Liver (tissue), 9 donors: ENCODE results near the gene GLRB. TPM values are rescaled to one million over a fixed set of nuclear protein-coding genes. Genes with fewer than 3 reads are reported as not detected.

Source experiments
- DNase-seq: peaks from one replicate; pipeline ENCODE4 v3.0.0-alpha.2; 2017; ENCODE audit warnings: low spot score
- H3K27ac ChIP-seq, 2 donors: one replicate each; pipeline ENCODE4 v1.7.0; 2013; ENCODE audit warnings: inconsistent platforms in 2 of 2, low read length in 2 of 2, control low read depth in 1 of 2, low read depth in 1 of 2, mild to moderate bottlenecking in 1 of 2
- H3K27me3 ChIP-seq, 4 donors: one replicate each; pipeline versions ENCODE4 v1.6.1 to v1.7.0; 2013; ENCODE audit warnings: low read length in 3 of 4, inconsistent platforms in 1 of 4, mild to moderate bottlenecking in 1 of 4, moderate library complexity in 1 of 4; ENCODE audit not compliant: control insufficient read depth in 4 of 4, insufficient read depth in 4 of 4
- H3K36me3 ChIP-seq, 4 donors: one replicate each; pipeline versions ENCODE4 v1.6.1 to v1.7.0; 2013; ENCODE audit warnings: low read length in 3 of 4, mild to moderate bottlenecking in 3 of 4, low read depth in 1 of 4, moderate library complexity in 1 of 4; ENCODE audit not compliant: control insufficient read depth in 4 of 4, insufficient read depth in 3 of 4
- H3K4me1 ChIP-seq, 4 donors: one replicate each; pipeline versions ENCODE4 v1.6.1 to v1.7.0; 2013; ENCODE audit warnings: low read length in 3 of 4, mild to moderate bottlenecking in 3 of 4, moderate library complexity in 1 of 4; ENCODE audit not compliant: control insufficient read depth in 4 of 4, insufficient read depth in 4 of 4
- H3K4me3 ChIP-seq, 3 donors: one replicate each; pipeline versions ENCODE4 v1.6.1 to v1.7.0; 2013; ENCODE audit warnings: low read length in 3 of 3, control low read depth in 1 of 3, low read depth in 1 of 3, mild to moderate bottlenecking in 1 of 3
- H3K9ac ChIP-seq, 2 donors: one replicate each; pipeline ENCODE4 v1.7.0; 2013; ENCODE audit warnings: low read length in 2 of 2, mild to moderate bottlenecking in 2 of 2, moderate library complexity in 2 of 2, control low read depth in 1 of 2, low read depth in 1 of 2
- H3K9me3 ChIP-seq, 4 donors: one replicate each; pipeline versions ENCODE4 v1.6.1 to v1.7.0; 2013; ENCODE audit warnings: low read length in 3 of 4; ENCODE audit not compliant: control insufficient read depth in 4 of 4
- ATF3 ChIP-seq: IDR thresholded peaks from 2 replicates; pipeline ENCODE4 v1.6.1; 2016; ENCODE audit warnings: antibody characterized with exemption
- CTCF ChIP-seq: fragments of 150-350 bp; IDR thresholded peaks from 2 replicates; pipeline ENCODE4 v1.5.1; 2017; ENCODE audit warnings: improper control_type of control experiment, low read depth, low read length; ENCODE audit not compliant: missing input control
- EGR1 ChIP-seq, 2 donors: IDR thresholded peaks; 2 replicates each; pipeline ENCODE4 v1.6.1; 2016 to 2018; ENCODE audit warnings: antibody characterized with exemption in 2 of 2, low read depth in 2 of 2
- FOXA1 ChIP-seq: IDR thresholded peaks from 2 replicates; pipeline ENCODE4 v1.6.1; 2016; ENCODE audit warnings: antibody characterized with exemption
- FOXA2 ChIP-seq: IDR thresholded peaks from 2 replicates; pipeline ENCODE4 v1.6.1; 2016; ENCODE audit warnings: antibody characterized with exemption
- GABPA ChIP-seq, 2 donors: IDR thresholded peaks in 1 of 2; conservative IDR thresholded peaks in 1 of 2; 2 replicates each; pipeline ENCODE4 v1.6.1; 2016; ENCODE audit warnings: antibody characterized with exemption in 2 of 2, mild to moderate bottlenecking in 1 of 2, moderate library complexity in 1 of 2
- HNF4G ChIP-seq: IDR thresholded peaks from 2 replicates; pipeline ENCODE4 v1.6.1; 2016; ENCODE audit warnings: antibody characterized with exemption
- JUND ChIP-seq, 2 donors: IDR thresholded peaks; 2 replicates each; pipeline ENCODE4 v1.6.1; 2016; ENCODE audit warnings: antibody characterized with exemption in 2 of 2
- MAX ChIP-seq: IDR thresholded peaks from 2 replicates; pipeline ENCODE4 v1.6.1; 2016; ENCODE audit warnings: antibody characterized with exemption
- NR2F2 ChIP-seq: IDR thresholded peaks from 2 replicates; pipeline ENCODE4 v1.6.1; 2016; ENCODE audit warnings: antibody characterized with exemption
- RAD21 ChIP-seq, 2 donors: IDR thresholded peaks; 2 replicates each; pipeline ENCODE4 v1.6.1; 2016; ENCODE audit warnings: antibody characterized with exemption in 2 of 2, mild to moderate bottlenecking in 2 of 2
- REST ChIP-seq: IDR thresholded peaks from 2 replicates; pipeline ENCODE4 v1.6.1; 2016; ENCODE audit warnings: antibody characterized with exemption, mild to moderate bottlenecking
- RXRA ChIP-seq, 2 donors: IDR thresholded peaks; 2 replicates each; pipeline ENCODE4 v1.6.1; 2017 to 2018; ENCODE audit warnings: antibody characterized with exemption in 2 of 2, mild to moderate bottlenecking in 1 of 2
- SP1 ChIP-seq: IDR thresholded peaks from 2 replicates; pipeline ENCODE4 v1.6.1; 2018; ENCODE audit warnings: antibody characterized with exemption, mild to moderate bottlenecking
- TAF1 ChIP-seq: conservative IDR thresholded peaks from 2 replicates; pipeline ENCODE4 v1.6.1; 2016; ENCODE audit warnings: antibody characterized with exemption, mild to moderate bottlenecking
- YY1 ChIP-seq: IDR thresholded peaks from 2 replicates; pipeline ENCODE4 v1.6.1; 2016; ENCODE audit warnings: antibody characterized with exemption, mild to moderate bottlenecking
- ZBTB33 ChIP-seq: IDR thresholded peaks from 2 replicates; pipeline ENCODE4 v1.6.1; 2016; ENCODE audit warnings: antibody characterized with exemption
- WGBS: extraction: QIAGEN DNeasy Blood & Tissue Kit; methylation state at CpG from one replicate; pipeline ENCODE4 v1.1.7; 2013; 5-methylcytosine and 5-hydroxymethylcytosine counted together
- polyA plus RNA-seq, 2 donors: library from polyadenylated mRNA; stranded (reverse) in 1 of 2; unstranded in 1 of 2; fragments of 200-250 nt in 1 of 2; fragments of >200 nt in 1 of 2; fragmentation: Nextera tagmentation in 1 of 2; extraction: Ambion mirVana in 1 of 2; gene quantifications; one replicate each; pipeline versions ENCODE4 v1.2.1 to v1.2.3, GENCODE V29; 2013 to 2015
- total RNA-seq, 2 donors: library from RNA; depleted of rRNA; stranded (reverse); fragments of >200 nt; gene quantifications; one replicate each; pipeline ENCODE4 v1.2.3, GENCODE V29; 2014
- donor health status: healthy.
- donor health status: healthy.
- donor health status: healthy.
- donor health status: healthy.
- donor health status: healthy.

GLRB gene
- total and polyA plus RNA-seq, 4 donors: 0.24 to 2.9 (median 0.72) TPM

- TF ChIP-seq JUND (IDR thresholded peaks at IDR 0.05): no peak
- TF ChIP-seq TAF1: no peak
- TF ChIP-seq NR2F2: no peak
- no peak for TF ChIP-seq HNF4G
Measured at GRCh38 chr4:157127571-157127970, 51.6 kb downstream of the GLRB start.

GRCh38 chr4:157128395-157128794 is 52.4 kb downstream of the GLRB start:
- Histone ChIP-seq H3K9ac (no peak overlapping the region), H3K36me3 (no peaks in the 10 kb centered on the region), H3K27ac (no peak overlapping the region), H3K27me3 (peaks cover 0 to 3% (median 0%) of the 10 kb centered on the region in 4 donors), H3K4me1 (no peaks in the 10 kb centered on the region), H3K9me3 (no peaks in the 10 kb centered on the region), H3K4me3 (no peak overlapping the region)
- TF ChIP-seq RAD21 (IDR thresholded peaks at IDR 0.05) (peak; percentile 61 to 62), FOXA2 (no peak)
- no peak for DNase-seq

More at GRCh38 chr4:157127571-157127970, 51.6 kb downstream of the GLRB start:
- no peak for DNase-seq
- no peak overlapping the region for H3K27ac ChIP-seq
- no peaks in the 10 kb centered on the region for H3K4me1 ChIP-seq
- WGBS: 85% methylated on average over 2 of the region's 2 CpGs
- no peak overlapping the region for H3K4me3 ChIP-seq
- no peak overlapping the region for H3K9ac ChIP-seq
- H3K27me3 ChIP-seq: peaks cover 0 to 3% (median 0%) of the 10 kb centered on the region in 4 donors
- H3K9me3 ChIP-seq: no peaks in the 10 kb centered on the region
- no peaks in the 10 kb centered on the region for H3K36me3 ChIP-seq

GRCh38 chr4:157141976-157142375 is 66.0 kb downstream of the GLRB start:
- H3K9ac ChIP-seq: no peak overlapping the region
- no peaks in the 10 kb centered on the region for H3K27me3 ChIP-seq
- H3K4me3 ChIP-seq: no peak overlapping the region
- H3K27ac ChIP-seq: no peak overlapping the region
- TF ChIP-seq RAD21 (IDR thresholded peaks at IDR 0.05) (no peak), SP1 (no peak), ATF3 (no peak), ZBTB33 (no peak), JUND (IDR thresholded peaks at IDR 0.05) (no peak), EGR1 (IDR thresholded peaks at IDR 0.05; ENCODE audit: low read depth in 2 of 2) (no peak), RXRA (IDR thresholded peaks at IDR 0.05) (no peak), TAF1 (no peak), MAX (no peak), HNF4G (no peak), FOXA2 (no peak), REST (no peak), FOXA1 (no peak), YY1 (no peak), GABPA (IDR thresholded peaks at IDR 0.05 in 1 of 2, conservative IDR thresholded peaks at IDR 0.05 in 1 of 2) (no peak), CTCF (no peak)
- no peaks in the 10 kb centered on the region for H3K4me1 ChIP-seq
- no peaks in the 10 kb centered on the region for H3K36me3 ChIP-seq
- H3K9me3 ChIP-seq: no peaks in the 10 kb centered on the region
- no peak for DNase-seq
